CD4-positive, alpha-beta T cell treated with Interleukin-21 for 1 hour (primary cell): ENCODE measurements around the gene TRIB2.

Experiments
- DNase-seq: peaks from one replicate; pipeline ENCODE4 v3.0.0-alpha.2; 2020

Gene TRIB2

GRCh38 chr2:12754643-12755042 is 37.9 kb downstream of the TRIB2 start:
- DNase-seq = no peak

GRCh38 chr2:12755384-12755783 is 38.6 kb downstream of the TRIB2 start:
- DNase-seq = no peak

- DNase-seq = no peak
Measured at GRCh38 chr2:12759248-12759647, 42.5 kb downstream of the TRIB2 start.

- DNase-seq = peak; percentile 8
Measured at GRCh38 chr2:12761104-12761503, 44.4 kb downstream of the TRIB2 start.

- DNase-seq = no peak
Measured at GRCh38 chr2:12762337-12762736, 45.6 kb downstream of the TRIB2 start.

GRCh38 chr2:12762976-12763375 is 46.2 kb downstream of the TRIB2 start:
- no peak for DNase-seq

- no peak for DNase-seq
Measured at GRCh38 chr2:12763486-12763885, 46.8 kb downstream of the TRIB2 start.

- no peak for DNase-seq
Measured at GRCh38 chr2:12764075-12764730, 47.5 kb downstream of the TRIB2 start.

- no peak for DNase-seq
Measured at GRCh38 chr2:12764849-12765605, 48.3 kb downstream of the TRIB2 start.

GRCh38 chr2:12766421-12766879 is 49.7 kb downstream of the TRIB2 start:
- no peak for DNase-seq

GRCh38 chr2:12767541-12767940 is 50.8 kb downstream of the TRIB2 start:
- DNase-seq = no peak

- DNase-seq = no peak
Measured at GRCh38 chr2:12767996-12768624, 51.4 kb downstream of the TRIB2 start.

GRCh38 chr2:12769492-12770105 is 52.9 kb downstream of the TRIB2 start:
- no peak for DNase-seq

GRCh38 chr2:12770300-12770968 is 53.7 kb downstream of the TRIB2 start:
- no peak for DNase-seq

- DNase-seq = no peak
Measured at GRCh38 chr2:12771154-12771553, 54.4 kb downstream of the TRIB2 start.

- no peak for DNase-seq
Measured at GRCh38 chr2:12773586-12774394, 57.1 kb downstream of the TRIB2 start.

GRCh38 chr2:12774395-12774727 is 57.6 kb downstream of the TRIB2 start:
- no peak for DNase-seq

- no peak for DNase-seq
Measured at GRCh38 chr2:12776521-12776961, 59.8 kb downstream of the TRIB2 start.

GRCh38 chr2:12778369-12778768 is 61.6 kb downstream of the TRIB2 start:
- DNase-seq = no peak

GRCh38 chr2:12778811-12779579 is 62.3 kb downstream of the TRIB2 start:
- no peak for DNase-seq

GRCh38 chr2:12781329-12781728 is 64.6 kb downstream of the TRIB2 start:
- no peak for DNase-seq
